Measurements from ENCODE around the gene RPL10.

Gene RPL10

DNA sequence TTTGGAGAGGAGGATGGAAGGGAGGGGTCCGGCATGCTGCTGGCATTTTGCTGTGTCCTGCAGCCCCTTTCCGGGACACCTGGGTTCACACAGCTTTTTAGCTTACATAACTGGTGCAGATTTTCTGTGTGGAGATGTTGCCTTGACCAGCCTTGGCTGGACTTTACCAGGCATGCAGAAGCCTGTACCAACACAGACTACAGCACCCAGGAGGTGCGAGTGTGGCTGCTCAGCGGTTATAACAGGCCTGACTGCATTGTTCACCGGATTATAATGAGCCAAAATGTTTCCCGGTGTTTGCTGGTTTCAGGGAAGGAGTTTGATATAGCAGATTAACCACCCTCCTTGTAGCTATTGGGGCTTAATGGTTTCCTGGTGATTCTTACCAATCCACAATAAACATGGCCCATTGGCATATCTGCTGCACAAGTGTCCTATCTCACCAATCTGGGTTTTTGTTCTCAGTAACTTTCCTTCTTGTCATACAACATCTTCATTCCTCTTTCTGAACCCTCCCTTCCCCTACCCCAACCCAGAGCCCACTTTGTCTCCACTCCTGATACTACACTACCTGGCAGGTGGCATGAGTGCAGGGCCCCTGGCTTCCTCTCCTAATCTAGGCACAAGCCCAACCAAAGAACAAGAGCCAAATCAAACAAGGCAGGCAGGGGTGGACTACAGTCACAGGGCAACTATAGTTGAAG, 3.9 kb downstream of the RPL10 start:
- DNase-seq, result no peak

DNA sequence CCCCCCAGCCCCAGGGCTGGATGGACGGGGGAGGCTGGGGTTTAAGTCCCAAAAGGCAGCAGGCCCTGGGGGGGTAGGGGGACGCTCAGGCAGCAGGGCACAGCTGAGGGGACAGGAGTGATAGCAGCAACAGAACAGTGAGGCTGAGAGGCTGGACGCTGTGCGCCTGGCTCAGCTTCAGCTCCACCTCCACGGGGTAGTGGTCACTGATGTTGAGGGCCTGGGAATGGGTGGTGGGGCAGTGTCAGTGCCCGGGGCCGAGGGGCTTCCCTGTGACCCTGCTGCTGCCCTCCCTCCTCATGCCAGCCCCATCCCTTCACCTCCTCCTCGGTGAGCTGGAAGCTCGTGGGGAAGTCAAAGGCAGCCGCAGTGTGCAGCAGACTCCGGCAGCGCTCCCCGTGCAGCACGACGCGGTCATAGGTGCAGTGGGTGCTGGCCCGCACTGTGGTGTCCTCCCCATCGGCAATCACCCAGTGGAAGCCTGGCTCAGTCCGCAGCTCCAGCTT, 4.5 kb downstream of the RPL10 start:
- no peak for DNase-seq

- DNase-seq, result no peak
Observed at GRCh38 chrX:154403192-154403591, 5.0 kb downstream of the RPL10 start.

DNA sequence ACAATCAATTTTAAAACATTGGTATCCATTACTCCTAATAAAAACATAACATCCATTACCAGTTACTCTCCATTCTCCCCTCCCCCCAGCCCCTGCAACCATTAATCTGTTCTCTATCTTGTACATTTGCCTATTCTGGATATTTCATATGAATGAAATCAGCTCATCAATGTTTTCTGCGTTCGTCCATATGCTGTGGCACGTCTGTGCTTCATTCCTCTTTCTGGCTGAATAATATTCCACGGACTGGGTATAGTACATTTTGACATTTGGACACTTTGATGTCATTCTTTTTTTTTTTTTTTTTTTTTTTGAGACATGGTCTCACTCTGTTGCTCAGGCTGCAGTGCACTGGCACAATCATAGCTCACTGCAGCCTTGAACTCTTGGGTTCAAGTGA, 5.7 kb downstream of the RPL10 start:
- DNase-seq, result no peak

DNA sequence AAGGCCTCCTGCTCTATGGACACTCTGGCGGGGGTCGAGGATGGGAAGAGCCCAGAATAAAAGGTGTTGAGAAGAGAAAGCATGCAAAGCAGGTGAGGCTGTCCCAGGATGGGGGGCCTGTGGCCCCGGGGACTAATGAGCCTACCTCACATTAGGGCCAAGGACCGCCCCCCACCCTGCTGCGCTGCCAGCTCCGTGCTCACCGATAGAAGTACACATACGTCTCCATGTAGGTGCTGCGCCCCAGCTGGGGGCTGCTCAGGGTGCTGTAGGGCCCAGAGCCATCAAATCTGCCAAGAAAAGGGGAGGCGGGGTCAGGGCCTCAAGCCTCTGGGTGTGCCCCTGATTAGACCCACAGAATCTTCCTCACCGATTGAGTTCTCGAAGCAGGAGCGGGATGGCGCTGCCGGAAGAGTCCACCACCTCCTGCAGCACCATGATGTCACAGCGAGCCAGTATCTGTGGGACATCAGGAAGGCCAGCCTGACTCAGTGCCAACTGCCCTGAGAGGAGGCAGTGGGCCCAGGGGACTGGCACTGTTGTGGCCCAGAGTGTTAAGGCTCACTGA, 6.5 kb downstream of the RPL10 start:
- DNase-seq, result no peak

DNA sequence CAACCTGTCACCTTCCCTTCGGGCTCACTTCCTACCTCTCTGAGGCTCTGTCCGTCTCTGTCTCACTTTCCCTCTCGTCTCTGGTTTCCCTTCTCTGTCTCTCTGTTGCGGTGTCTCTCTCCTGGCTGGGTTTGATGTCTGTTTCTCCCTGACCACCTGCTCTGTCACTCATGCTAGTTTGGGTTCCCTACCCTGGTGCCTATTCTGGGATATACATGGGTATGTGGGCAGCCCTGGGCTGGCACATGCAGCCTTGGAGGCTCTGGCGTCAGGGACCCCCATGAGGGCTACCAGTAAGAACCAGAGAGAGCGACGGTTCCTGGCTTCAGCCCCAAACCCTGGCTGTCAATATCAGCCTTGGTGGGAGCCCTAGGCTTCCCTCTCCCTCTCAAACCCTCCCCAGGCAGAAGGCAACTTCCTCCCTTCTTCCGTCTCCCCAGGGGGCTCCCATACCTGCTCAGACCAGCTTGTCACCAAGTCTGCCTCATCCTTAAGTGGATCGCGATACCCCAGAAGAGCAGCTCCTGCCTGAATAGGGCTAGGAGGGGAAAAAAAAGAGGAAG, 10.6 kb downstream of the RPL10 start:
- DNase-seq, result no peak

- DNase-seq, result no peak
Observed at GRCh38 chrX:154409222-154409871, 11.2 kb downstream of the RPL10 start, which contains the start of gene DNASE1L1. Gene DNASE1L1 (minus strand): TSS chrX:154409254. CDS start chrX:154405568, 3,686 bp downstream.

DNA sequence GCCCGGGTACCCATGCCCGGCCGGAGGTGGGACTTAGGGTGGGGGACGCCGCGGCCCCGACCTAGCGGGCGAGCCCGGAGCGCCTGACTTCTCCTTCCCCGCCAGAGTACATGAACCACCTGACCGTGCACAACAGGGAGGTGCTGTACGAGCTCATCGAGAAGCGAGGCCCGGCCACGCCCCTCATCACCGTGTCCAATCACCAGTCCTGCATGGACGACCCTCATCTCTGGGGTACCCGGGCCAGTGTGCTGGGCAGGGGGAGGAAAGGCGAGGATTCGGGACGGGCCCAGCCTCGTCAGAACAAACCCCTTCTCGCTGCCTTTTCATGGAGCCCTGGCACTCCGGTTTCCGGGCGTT, 13.8 kb downstream of the RPL10 start:
- peak in 1 of 4 experiments; percentile 26 for DNase-seq

DNA sequence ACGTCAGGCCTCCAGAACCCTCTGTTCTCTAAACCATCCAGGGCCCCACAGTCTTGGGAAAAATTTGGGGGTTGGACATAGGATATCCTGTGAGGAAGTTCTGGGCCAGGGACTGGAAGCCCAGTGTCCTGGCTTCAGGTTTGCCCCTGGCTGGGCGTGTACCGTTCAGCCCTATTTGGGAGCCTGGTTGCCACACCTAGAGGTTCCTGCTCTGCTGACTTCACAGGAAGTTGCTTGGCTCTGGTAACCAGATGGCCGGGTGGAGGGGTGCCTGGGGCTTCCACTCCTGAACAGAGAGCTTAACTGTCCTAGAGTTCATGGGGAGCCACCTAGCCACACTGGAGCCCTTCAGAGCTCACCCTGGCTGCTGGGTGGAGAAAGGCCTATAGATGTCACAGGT, 14.3 kb downstream of the RPL10 start:
- DNase-seq, result no peak

- no peak for DNase-seq
Observed at GRCh38 chrX:154413142-154413541, 15.0 kb downstream of the RPL10 start.

DNA sequence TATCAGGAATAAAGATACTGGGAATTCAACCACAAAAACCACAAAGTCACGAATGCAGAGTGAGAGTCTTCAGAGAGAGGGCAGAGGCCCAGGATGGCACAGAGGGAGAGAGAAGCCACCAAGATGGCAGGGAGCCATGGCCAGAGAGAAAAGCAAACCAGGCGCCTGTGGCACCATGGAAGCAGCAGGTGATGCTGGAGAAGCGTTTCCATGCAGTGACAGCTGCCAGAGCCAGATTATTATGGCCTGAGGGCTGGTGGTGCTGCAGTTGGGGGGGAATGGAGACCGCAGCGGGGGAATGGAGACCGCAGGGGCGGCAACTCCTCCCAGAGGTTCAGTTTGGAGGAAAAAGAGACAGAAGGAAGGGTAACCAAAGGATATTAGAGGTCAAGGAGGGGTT, 19.0 kb downstream of the RPL10 start:
- no peak for DNase-seq

- no peak for DNase-seq
Observed at GRCh38 chrX:154419189-154419588, 21.0 kb downstream of the RPL10 start.

- DNase-seq, result no peak
Observed at GRCh38 chrX:154419688-154420401, 21.7 kb downstream of the RPL10 start.

DNA sequence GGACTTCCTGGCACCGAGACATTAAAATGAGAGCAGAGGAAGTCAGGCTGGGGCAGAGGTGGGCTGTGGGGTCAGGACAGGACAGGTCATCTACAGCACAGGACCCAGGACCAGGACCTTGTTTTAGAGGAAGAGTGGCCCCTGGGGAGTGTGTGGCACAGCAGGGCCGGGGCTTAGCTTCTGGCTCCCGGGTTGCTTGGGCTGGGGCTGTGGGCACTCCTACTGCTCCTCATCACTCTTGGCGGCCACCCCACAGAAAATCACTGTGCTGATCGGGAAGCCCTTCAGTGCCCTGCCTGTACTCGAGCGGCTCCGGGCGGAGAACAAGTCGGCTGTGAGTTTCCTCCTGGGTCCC, 22.2 kb downstream of the RPL10 start:
- DNase-seq, result no peak

GRCh38 chrX:154426916-154427770, 29.0 kb downstream of the RPL10 start:
- DNase-seq, result no peak

DNA sequence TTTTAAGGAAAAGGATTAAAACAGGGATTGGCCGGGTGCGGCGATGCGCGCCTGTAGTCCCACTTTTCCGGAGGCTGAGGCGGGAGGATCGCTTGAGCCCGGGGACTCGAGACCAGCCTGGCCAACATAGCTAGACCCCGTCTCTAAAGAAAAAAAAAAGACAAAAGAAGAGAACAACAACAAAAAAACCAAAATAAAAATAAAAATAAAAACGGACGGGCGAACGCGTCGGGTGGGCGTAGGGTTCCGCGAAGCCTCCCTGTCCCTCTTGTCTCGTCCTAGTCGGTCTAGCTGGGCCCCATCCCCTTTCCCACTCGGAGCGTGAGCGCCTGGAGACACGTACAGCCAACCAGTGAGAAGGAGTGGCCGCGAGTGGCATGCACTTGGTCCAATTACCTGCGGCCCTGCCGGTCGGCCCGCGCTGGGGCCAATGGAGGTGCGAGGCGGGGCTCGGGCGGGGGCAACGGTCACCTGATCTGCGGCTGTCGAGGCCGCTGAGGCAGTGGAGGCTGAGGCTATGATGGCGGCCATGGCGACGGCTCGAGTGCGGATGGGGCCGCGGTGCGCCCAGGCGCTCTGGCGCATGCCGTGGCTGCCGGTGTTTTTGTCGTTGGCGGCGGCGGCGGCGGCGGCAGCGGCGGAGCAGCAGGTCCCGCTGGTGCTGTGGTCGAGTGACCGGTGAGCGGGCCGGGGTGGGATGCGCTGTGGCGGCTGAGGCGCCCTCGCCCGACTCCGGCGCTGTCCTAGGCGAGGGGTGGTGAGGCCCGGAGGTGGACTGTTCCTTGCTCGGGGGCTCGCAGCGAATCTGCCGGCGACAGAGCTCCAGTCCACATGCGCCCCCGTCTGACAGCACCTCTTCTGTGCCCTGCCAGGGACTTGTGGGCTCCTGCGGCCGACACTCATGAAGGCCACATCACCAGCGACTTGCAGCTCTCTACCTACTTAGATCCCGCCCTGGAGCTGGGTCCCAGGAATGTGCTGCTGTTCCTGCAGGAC, 30.3 kb downstream of the RPL10 start, which contains the start of gene ATP6AP1:
ATP6AP1 (plus strand) TSS at position 502 of the 996 bp plus-strand sequence; CDS start at position 518, 16 bp downstream.
- peak; percentile 53 to 83 (median 70) for DNase-seq

GRCh38 chrX:154429711-154430110, 31.5 kb downstream of the RPL10 start:
- no peak for DNase-seq

DNA sequence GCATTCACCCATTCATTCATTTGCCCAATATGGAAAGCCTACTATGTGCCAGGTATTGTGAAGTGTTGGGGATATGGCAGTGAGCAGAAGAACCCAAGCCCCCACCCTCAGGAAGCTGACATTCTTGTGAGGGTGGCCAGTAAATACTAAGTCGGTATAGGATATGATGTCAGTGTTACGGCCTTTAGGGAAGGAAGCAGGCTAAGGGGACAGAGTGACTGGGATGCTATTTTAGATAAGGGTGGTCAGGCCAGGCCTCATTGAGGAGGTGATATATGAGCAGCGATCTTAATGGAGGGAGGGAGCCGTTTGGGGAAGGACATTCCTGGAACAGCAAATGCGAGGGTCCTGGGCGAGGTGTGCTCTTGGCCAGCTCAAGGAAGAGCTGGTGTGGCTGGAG, 32.3 kb downstream of the RPL10 start:
- DNase-seq, result no peak

GRCh38 chrX:154430916-154431315, 32.7 kb downstream of the RPL10 start:
- DNase-seq, result no peak

GRCh38 chrX:154431341-154431740, 33.2 kb downstream of the RPL10 start:
- DNase-seq, result no peak

DNA sequence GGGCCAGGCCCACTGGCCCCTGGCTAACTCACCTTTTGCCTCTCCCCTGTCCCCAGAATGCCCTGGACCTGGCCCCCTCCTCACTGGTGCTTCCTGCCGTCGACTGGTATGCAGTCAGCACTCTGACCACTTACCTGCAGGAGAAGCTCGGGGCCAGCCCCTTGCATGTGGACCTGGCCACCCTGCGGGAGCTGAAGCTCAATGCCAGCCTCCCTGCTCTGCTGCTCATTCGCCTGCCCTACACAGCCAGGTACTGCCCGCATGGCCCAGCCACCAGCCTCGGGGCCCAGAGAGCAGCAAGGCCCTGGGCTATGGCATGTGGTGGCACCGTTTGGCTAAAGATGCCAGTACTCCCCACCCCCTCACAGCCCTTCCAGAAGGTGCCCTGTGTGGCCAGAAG, 34.0 kb downstream of the RPL10 start:
- no peak for DNase-seq

Measured in activated naive CD4-positive, alpha-beta T cell (primary cell).